ENCODE measurements around the gene CD164L2.

DNA sequence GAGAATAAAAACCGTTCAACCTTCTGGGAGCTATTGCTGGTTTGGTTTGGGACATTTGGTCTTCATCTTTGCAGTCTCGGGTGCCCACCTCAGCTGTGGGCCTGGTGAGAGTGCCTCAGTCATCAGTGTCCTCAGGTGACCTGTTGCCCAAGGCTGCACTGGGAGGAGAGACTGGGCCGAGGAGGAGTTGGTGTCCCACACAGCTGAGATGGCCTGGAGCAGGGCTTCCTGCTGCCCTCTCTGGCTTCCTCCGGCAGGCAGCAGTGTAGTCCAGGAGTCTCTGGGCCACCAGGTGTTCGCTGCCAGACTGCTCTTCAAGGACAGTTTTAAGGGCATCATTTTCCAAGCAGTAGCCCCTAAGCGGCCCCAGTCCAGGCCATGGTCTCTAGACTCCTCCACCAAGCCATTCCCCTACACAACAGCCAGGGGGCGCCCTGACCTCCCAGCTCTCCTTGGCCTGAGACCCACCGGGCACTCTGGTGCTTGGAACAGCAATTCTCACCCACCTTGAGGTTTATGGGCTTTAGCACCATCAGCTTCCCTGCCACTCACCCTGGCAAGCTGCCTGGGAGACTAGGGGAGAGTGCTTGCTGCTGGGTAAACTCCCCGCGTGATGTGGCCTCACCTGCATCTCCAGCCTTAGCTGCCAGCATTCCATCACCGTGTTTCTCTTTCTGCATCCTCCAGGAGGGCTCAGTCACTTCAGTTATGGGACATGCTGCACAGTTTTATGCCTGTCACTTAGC lies 50.4 kb downstream of the CD164L2 start:
- TF ChIP-seq, protein P1, sequence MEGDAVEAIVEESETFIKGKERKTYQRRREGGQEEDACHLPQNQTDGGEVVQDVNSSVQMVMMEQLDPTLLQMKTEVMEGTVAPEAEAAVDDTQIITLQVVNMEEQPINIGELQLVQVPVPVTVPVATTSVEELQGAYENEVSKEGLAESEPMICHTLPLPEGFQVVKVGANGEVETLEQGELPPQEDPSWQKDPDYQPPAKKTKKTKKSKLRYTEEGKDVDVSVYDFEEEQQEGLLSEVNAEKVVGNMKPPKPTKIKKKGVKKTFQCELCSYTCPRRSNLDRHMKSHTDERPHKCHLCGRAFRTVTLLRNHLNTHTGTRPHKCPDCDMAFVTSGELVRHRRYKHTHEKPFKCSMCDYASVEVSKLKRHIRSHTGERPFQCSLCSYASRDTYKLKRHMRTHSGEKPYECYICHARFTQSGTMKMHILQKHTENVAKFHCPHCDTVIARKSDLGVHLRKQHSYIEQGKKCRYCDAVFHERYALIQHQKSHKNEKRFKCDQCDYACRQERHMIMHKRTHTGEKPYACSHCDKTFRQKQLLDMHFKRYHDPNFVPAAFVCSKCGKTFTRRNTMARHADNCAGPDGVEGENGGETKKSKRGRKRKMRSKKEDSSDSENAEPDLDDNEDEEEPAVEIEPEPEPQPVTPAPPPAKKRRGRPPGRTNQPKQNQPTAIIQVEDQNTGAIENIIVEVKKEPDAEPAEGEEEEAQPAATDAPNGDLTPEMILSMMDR (IDR thresholded peaks at IDR 0.05; ENCODE audit: insufficient read depth, low read length, poor library complexity, severe bottlenecking) = peak; percentile 60
- TF ChIP-seq EZH2phosphoT487 (conservative IDR thresholded peaks at IDR 0.05; ENCODE audit: low read length) = no peak

Measured in SU-DHL-6 (cell line).